Endothelial cell of umbilical vein (primary cell): ENCODE results near the gene SLIT1. TPM values are rescaled to one million over a fixed set of nuclear protein-coding genes. Genes with fewer than 3 reads are reported as not detected.

Source experiments
- BruUV-seq: library from RNA; stranded (reverse); fragments of 400-500 nt; replicated peaks from 2 replicates; lab custom pipeline; 2021; lab: Mats Ljungman, UMichigan
- CTCF ChIA-PET: fragments of 300-600, 350-600 bp; sonication (Branson Sonifier 250); formaldehyde crosslinking; loops from one replicate; lab custom pipeline; 2021; ENCODE audit warnings: antibody characterized with exemption, inconsistent platforms; lab: Charles Lee
- POLR2A ChIA-PET: fragments of 300-600, 350-600 bp; sonication (Branson Sonifier 250); formaldehyde crosslinking; loops from one replicate; lab custom pipeline; 2021; ENCODE audit warnings: antibody characterized with exemption, inconsistent platforms; lab: Charles Lee
- DNase-seq: peaks from one replicate; pipeline ENCODE4 v3.0.0-alpha.2; 2011; ENCODE audit warnings: low read depth, low spot score
- FAIRE-seq: peaks from 2 replicates; lab custom pipeline; 2011; peaks lifted over from hg19 to GRCh38; lab: Jason Lieb, UNC
- H2AFZ ChIP-seq: 2 replicates; pipeline ENCODE4 v1.6.0; 2012; ENCODE audit warnings: low read depth, low read length, control low read depth, inconsistent platforms
- H3K27ac ChIP-seq: 2 replicates; pipeline ENCODE4 v1.5.1; 2011; ENCODE audit warnings: low read depth, mild to moderate bottlenecking, control low read depth, low read length, moderate library complexity; ENCODE audit not compliant: insufficient read depth
- H3K27me3 ChIP-seq, 2 experiments: 2 replicates each; pipeline versions ENCODE4 v1.6.0 to v1.6.1; 2011; ENCODE audit warnings: low read length in 2 of 2, mixed read lengths in 1 of 2; ENCODE audit not compliant: control insufficient read depth in 2 of 2, insufficient read depth in 2 of 2
- H3K36me3 ChIP-seq, 2 experiments: 2 replicates in 1 of 2; 3 replicates in 1 of 2; pipeline ENCODE4 v1.5.1; 2011; ENCODE audit warnings: low read length in 2 of 2, mild to moderate bottlenecking in 1 of 2, moderate library complexity in 1 of 2; ENCODE audit not compliant: control insufficient read depth in 2 of 2, insufficient read depth in 2 of 2; ENCODE audit errors: extremely low read depth in 1 of 2
- H3K4me1 ChIP-seq: 3 replicates; pipeline ENCODE4 v1.5.1; 2011; ENCODE audit warnings: mild to moderate bottlenecking, low read length; ENCODE audit not compliant: control insufficient read depth, insufficient read depth; ENCODE audit errors: extremely low read depth
- H3K4me2 ChIP-seq: 2 replicates; pipeline ENCODE4 v1.6.1; 2011; ENCODE audit warnings: low read length, control low read depth, mixed read lengths; ENCODE audit not compliant: insufficient read depth
- H3K4me3 ChIP-seq, 3 experiments: fragments of 200-600 bp in 1 of 3; sonication (generic), shearing (Covaris generic) in 1 of 3; replicated peaks in 1 of 3; 2 replicates each; pipeline ENCODE4 v1.5.1; 2011 to 2016; ENCODE audit warnings: control low read depth in 3 of 3, low read length in 3 of 3, mild to moderate bottlenecking in 2 of 3, inconsistent platforms in 1 of 3, low read depth in 1 of 3, moderate library complexity in 1 of 3; ENCODE audit not compliant: insufficient read depth in 1 of 3
- H3K79me2 ChIP-seq: 2 replicates; pipeline ENCODE4 v1.6.0; 2012; ENCODE audit warnings: low read length, inconsistent platforms; ENCODE audit not compliant: control insufficient read depth, insufficient read depth
- H3K9ac ChIP-seq: replicated peaks from 2 replicates; pipeline ENCODE3; 2011; ENCODE audit warnings: low read length, control low read depth; ENCODE audit not compliant: insufficient read depth; ENCODE audit errors: extremely low read depth
- H3K9me1 ChIP-seq: replicated peaks from 3 replicates; pipeline ENCODE4 v1.6.0; 2011; ENCODE audit warnings: mild to moderate bottlenecking, low read length; ENCODE audit not compliant: control insufficient read depth, insufficient read depth; ENCODE audit errors: extremely low read depth
- H3K9me3 ChIP-seq: replicated peaks from 2 replicates; pipeline ENCODE4 v1.5.1; 2012; ENCODE audit warnings: low read length, inconsistent platforms; ENCODE audit not compliant: control insufficient read depth, insufficient read depth
- H4K20me1 ChIP-seq: replicated peaks from 2 replicates; pipeline ENCODE3; 2011; ENCODE audit warnings: mild to moderate bottlenecking, low read length; ENCODE audit not compliant: control insufficient read depth, insufficient read depth; ENCODE audit errors: extremely low read depth
- EZH2 ChIP-seq: IDR thresholded peaks from 2 replicates; pipeline ENCODE4 v1.6.1; 2012; ENCODE audit warnings: borderline replicate concordance, low read depth, mild to moderate bottlenecking, moderate library complexity, low read length, inconsistent platforms; ENCODE audit not compliant: severe bottlenecking
- FOS ChIP-seq: IDR thresholded peaks from 2 replicates; pipeline ENCODE4 v1.6.1; 2011; ENCODE audit warnings: mild to moderate bottlenecking, low read length, moderate library complexity, borderline replicate concordance; ENCODE audit not compliant: insufficient read depth
- GATA2 ChIP-seq: IDR thresholded peaks from 2 replicates; pipeline ENCODE4 v1.7.0; 2011; ENCODE audit warnings: low read depth, mild to moderate bottlenecking, moderate library complexity, mixed read lengths, low read length; ENCODE audit not compliant: insufficient read length, insufficient read depth
- JUN ChIP-seq: IDR thresholded peaks from 2 replicates; pipeline ENCODE4 v1.6.1; 2011; ENCODE audit warnings: borderline replicate concordance, low read depth; ENCODE audit not compliant: insufficient read length, insufficient read depth
- MYC ChIP-seq: IDR thresholded peaks from one replicate; pipeline ENCODE4 v1.6.1; 2011; ENCODE audit warnings: mild to moderate bottlenecking, low read depth, low read length
- POLR2A ChIP-seq: IDR thresholded peaks from 2 replicates; pipeline ENCODE4 v1.6.1; 2012; ENCODE audit warnings: low read depth, mild to moderate bottlenecking, control low read depth, low read length
- POLR2AphosphoS5 ChIP-seq: IDR thresholded peaks from 2 replicates; pipeline ENCODE4 v1.6.1; 2012; ENCODE audit warnings: low read depth, mild to moderate bottlenecking, control low read depth, low read length, moderate library complexity; ENCODE audit not compliant: insufficient read depth
- dilution Hi-C: fragments of 300-500 bp; cut with MboI; formaldehyde crosslinking; loops from one replicate; pipeline ENCODE4 v1.15.0; 2019; ENCODE audit warnings: low sequenced_read_pairs; ENCODE audit not compliant: extremely low pct_ligation_motif_present
- intact Hi-C: fragments of 100-400 bp; cut with micrococcal nuclease; formaldehyde crosslinking; loops from one replicate; pipeline ENCODE4 v1.10.0; 2022
- polyA plus RNA-seq, 4 experiments: library from polyadenylated mRNA; depleted of rRNA in 3 of 4; stranded (reverse) in 3 of 4; unstranded in 1 of 4; fragments of >200 nt; gene quantifications; 2 replicates each; pipeline versions ENCODE4 v1.2.1 to v1.2.3, GENCODE V29; 2011 to 2012; ENCODE audit warnings: missing spikeins in 1 of 4
- total RNA-seq: library from RNA; stranded (reverse); gene quantifications from 2 replicates; pipeline ENCODE4 v1.2.3, GENCODE V29; 2021
- TF ChIP-seq, protein P1 (sequence below), 2 donors: IDR thresholded peaks; 1 replicate in 1 of 2; 2 replicates in 1 of 2; pipeline ENCODE4 v1.5.1; 2011; ENCODE audit warnings: low read length in 2 of 2, mild to moderate bottlenecking in 2 of 2, moderate library complexity in 2 of 2, control low read depth in 1 of 2, inconsistent platforms in 1 of 2, low read depth in 1 of 2; ENCODE audit not compliant: insufficient read depth in 1 of 2; ENCODE audit errors: extremely low read depth in 1 of 2
- TF ChIP-seq, protein P2 (sequence below): IDR thresholded peaks from 2 replicates; pipeline ENCODE4 v1.6.1; 2011; ENCODE audit not compliant: insufficient read depth, insufficient read length

The SLIT1 gene
- total and polyA plus RNA-seq, 2 donors (not counting 3 experiments of a cell fraction or from before 2014, with no cell fraction given), result 0.04 to 0.20 TPM

GRCh38 chr10:97018251-97019212 is 167.2 kb downstream of the SLIT1 start:
- Histone ChIP-seq H3K4me3 (no peak overlapping the region), H3K9me1 (no peaks in the 10 kb centered on the region), H3K9me3 (no peaks in the 10 kb centered on the region), H3K79me2 (no peaks in the 10 kb centered on the region), H3K36me3 (no peaks in the 10 kb centered on the region), H3K27ac (no peak overlapping the region), H3K4me2 (no peak overlapping the region), H3K9ac (no peak overlapping the region), H2AFZ (no peak overlapping the region), H3K4me1 (peaks cover 3% of the 10 kb centered on the region), H3K27me3 (no peaks in the 10 kb centered on the region), H4K20me1 (no peaks in the 10 kb centered on the region)
- POLR2A ChIA-PET, result no interaction called here
- FAIRE-seq (no peak), DNase-seq (no peak)
- dilution Hi-C loops, result no loop called here
- TF ChIP-seq POLR2AphosphoS5, result no peak
- no peak for TF ChIP-seq FOS
- TF ChIP-seq, protein P1, sequence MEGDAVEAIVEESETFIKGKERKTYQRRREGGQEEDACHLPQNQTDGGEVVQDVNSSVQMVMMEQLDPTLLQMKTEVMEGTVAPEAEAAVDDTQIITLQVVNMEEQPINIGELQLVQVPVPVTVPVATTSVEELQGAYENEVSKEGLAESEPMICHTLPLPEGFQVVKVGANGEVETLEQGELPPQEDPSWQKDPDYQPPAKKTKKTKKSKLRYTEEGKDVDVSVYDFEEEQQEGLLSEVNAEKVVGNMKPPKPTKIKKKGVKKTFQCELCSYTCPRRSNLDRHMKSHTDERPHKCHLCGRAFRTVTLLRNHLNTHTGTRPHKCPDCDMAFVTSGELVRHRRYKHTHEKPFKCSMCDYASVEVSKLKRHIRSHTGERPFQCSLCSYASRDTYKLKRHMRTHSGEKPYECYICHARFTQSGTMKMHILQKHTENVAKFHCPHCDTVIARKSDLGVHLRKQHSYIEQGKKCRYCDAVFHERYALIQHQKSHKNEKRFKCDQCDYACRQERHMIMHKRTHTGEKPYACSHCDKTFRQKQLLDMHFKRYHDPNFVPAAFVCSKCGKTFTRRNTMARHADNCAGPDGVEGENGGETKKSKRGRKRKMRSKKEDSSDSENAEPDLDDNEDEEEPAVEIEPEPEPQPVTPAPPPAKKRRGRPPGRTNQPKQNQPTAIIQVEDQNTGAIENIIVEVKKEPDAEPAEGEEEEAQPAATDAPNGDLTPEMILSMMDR (IDR thresholded peaks at IDR 0.05; ENCODE audit: extremely low read depth in 1 of 2, insufficient read depth in 1 of 2, low read depth in 1 of 2, low read length in 2 of 2), result no peak
- TF ChIP-seq, protein P2, sequence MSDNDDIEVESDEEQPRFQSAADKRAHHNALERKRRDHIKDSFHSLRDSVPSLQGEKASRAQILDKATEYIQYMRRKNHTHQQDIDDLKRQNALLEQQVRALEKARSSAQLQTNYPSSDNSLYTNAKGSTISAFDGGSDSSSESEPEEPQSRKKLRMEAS, result no peak
- TF ChIP-seq JUN, result no peak
- TF ChIP-seq POLR2A, result no peak
- TF ChIP-seq MYC, result no peak
- TF ChIP-seq EZH2, result no peak
- TF ChIP-seq GATA2, result no peak
- BruUV-seq, result no TSS peak
- CTCF ChIA-PET, result no interaction called here
- intact Hi-C loops, result no loop called here
